ENCODE measurements around the gene SCMH1.

Gene SCMH1

GRCh38 chr1:41241749-41242341 is at the start of gene SCMH1:
Gene SCMH1 (minus strand): TSS chr1:41242306. CDS start chr1:41186133, 56,173 bp downstream.
- H3K27ac ChIP-seq, result peak within 1 kb of the TSS; percentile 65
- no peak for DNase-seq (ENCODE audit: low read depth, low spot score)

- DNase-seq (ENCODE audit: low read depth, low spot score), result no peak
- H3K27ac ChIP-seq, result no peak overlapping the region
These were observed 49.1 kb upstream of the SCMH1 start for GRCh38 chr1:41291195-41291594.

GRCh38 chr1:41289196-41289595 is 47.1 kb upstream of the SCMH1 start:
- no peak for DNase-seq (ENCODE audit: low read depth, low spot score)
- no peak overlapping the region for H3K27ac ChIP-seq

DNA sequence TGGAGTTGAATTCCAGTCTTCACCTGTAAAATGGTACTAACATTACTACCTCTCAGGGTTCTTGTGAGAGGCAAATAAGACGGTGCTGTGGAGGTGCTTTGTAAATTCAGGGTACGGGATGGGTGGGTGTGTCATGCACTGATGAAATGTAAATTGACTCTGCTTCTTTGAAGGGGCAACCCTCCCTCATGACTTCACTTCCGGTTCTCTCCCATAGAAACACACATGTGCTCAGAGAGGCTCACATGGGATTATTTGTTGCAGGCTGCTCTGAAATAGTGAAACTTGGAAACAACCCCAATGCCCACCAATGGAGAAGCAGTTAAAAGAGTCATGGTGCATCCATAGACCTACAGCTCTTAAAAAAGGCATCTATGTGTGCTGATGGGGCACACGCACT is 44.9 kb upstream of the SCMH1 start:
- no peak for DNase-seq (ENCODE audit: low read depth, low spot score)
- H3K27ac ChIP-seq, result no peak overlapping the region

- no peak overlapping the region for H3K27ac ChIP-seq
- no peak for DNase-seq (ENCODE audit: low read depth, low spot score)
These were observed 44.4 kb upstream of the SCMH1 start for GRCh38 chr1:41286486-41286885.

DNA sequence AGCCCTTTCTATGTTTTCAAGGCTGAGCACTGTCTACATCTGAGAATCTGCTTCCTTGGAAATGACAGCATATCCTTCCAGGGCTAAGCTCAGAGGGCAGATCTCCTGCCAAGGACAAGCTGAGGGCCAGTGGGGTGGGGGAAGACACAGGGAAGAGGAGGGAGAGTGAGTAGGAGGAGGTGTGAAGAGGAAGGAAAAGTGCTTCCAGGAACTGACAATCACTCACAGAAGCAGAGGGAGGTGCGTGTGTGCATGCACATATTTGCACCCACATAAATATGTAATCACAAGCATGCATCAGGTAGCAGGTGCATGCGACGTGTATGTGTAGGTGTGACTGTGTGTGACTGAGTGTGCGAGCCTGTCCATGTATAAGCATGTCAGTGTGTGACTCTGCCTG is 43.7 kb upstream of the SCMH1 start:
- DNase-seq (ENCODE audit: low read depth, low spot score), result no peak
- no peak overlapping the region for H3K27ac ChIP-seq

DNA sequence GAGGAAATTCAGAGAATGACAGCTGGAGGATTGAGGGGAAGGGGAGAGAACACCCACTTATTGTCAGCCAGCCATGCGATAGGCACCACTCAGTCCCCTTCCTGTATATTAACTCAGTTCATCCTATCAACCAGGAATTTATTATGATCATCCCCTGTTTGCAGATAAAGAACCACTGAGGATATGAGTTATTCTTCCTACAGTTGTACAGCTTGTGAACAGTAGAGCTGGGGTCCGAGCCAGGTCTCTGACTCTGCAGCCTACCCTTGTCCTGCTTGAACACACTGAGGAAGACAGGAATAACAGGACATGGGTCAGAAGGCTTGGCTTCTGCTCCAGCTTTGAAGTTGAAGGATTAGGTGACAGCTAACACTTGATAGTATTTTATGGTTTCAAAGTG is 42.0 kb upstream of the SCMH1 start:
- H3K27ac ChIP-seq, result no peak overlapping the region
- DNase-seq (ENCODE audit: low read depth, low spot score), result no peak

- H3K27ac ChIP-seq, result no peak overlapping the region
- DNase-seq (ENCODE audit: low read depth, low spot score), result no peak
These were observed 40.7 kb upstream of the SCMH1 start for GRCh38 chr1:41282679-41283317.

GRCh38 chr1:41281334-41281733 is 39.2 kb upstream of the SCMH1 start:
- no peak overlapping the region for H3K27ac ChIP-seq
- DNase-seq (ENCODE audit: low read depth, low spot score), result no peak

DNA sequence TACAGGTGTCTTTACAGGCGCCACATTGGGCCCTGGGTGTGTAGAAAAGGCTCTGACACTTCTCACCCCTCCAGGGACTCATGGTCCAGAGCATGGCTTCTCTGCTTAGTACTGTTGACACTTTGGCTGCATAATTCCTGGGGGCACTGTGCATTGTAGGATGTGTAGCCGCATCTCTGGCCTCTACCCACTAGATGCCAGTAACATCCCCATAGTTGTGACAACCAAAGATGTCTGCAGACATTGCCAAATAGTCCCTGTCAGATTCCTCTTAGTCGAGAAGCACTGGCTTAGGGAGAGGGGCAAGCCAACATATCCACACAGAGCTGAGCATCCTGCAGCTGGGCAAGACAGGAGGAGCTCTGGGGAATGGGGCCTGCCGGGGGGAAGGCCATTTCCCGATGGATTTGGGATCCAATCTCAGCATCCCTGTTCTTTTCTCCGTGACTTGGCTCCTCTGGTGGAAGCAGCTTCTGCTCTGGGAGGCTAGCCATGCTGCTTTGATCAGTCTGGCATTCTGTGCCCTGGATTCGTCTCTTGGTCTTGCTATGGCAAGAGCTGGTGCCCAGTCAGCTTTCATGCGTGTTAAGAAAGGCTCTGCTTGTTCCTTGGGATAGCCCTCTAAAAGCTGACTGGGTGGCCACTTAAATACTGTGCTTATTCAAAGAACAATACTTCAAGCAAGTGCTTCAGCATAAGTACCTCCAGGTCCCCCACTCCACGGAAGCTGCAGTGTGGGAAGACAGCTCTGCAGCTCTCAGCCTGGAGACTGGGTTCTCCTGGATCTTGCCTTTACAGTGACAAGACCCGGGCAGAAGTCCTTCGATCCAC is 38.3 kb upstream of the SCMH1 start:
- H3K27ac ChIP-seq, result no peak overlapping the region
- DNase-seq (ENCODE audit: low read depth, low spot score), result no peak

DNA sequence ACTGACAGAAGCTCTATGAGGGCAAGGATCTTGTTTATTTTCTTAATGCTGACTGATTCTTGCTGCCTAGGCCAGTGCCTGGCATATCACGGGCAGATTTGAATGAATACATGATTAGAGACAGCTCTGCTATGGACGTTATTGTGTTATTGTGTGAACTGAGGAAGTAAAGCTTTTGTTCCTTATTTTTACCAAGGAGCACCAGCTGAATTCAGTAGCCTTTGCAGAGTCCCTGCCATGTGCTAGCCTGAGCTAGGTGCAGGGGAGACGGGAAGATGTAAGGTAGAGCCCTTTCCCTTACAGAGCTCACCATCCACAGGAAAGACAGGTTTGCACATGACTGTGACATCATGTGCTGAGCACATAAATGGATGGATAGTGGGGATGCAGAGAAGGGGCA is 36.0 kb upstream of the SCMH1 start:
- no peak overlapping the region for H3K27ac ChIP-seq
- no peak for DNase-seq (ENCODE audit: low read depth, low spot score)

GRCh38 chr1:41277371-41277975 is 35.4 kb upstream of the SCMH1 start:
- H3K27ac ChIP-seq, result no peak overlapping the region
- DNase-seq (ENCODE audit: low read depth, low spot score), result no peak

DNA sequence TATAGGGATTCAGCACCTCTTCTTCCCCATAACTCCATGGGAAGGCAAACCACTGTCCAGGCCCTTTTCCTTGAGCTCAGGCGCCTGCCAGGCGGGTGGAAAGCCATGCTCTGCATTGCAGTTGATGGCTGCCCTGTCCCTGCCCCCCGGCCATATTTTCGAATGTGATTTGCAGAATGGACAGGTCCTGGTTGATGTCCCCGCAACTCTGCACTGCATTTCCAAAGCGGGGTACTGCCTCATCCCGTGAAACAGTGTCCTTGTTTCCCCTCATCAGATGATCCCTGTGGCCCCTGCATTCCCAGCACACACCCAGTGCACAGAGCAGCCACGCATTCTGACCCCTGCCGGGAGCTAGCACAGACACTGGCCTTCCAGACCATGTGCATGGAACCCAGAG is 33.7 kb upstream of the SCMH1 start:
- no peak overlapping the region for H3K27ac ChIP-seq
- no peak for DNase-seq (ENCODE audit: low read depth, low spot score)

DNA sequence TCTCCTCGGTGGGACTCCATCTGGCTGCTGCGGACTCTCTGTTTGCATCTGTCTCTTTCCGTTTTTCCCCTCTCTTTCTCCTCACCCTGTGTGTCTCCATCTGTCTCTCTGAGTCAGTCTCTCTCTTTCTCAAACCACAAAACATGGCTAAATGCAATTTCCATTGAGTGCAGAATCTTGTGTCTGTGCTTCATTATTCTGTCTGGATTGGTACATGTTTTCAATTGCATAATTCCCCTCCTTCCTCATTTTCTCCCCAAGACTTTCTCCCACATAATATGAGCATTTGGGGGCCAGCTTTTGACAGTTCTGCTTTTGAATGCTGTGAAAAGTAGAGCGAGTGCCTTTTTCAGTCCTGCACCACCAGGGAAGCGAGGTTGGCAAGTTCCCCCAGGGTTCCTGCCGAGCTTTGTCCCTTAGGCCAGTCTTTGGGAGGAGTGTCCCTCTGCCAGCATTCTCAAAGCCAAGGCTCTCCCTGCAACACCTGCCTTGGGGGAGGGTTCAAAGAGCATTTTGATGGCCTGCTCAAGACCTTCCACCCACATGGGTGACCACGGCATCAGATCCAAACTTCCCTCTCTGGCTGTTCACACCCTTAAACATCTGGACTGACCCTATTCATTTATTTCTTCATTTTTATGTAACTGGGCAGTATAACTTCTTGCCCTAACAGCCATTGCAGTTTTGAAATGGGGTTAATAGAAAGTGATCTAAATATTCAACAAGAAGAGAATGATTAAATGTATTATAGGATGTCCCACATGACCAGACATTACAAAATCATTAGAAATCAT is 32.8 kb upstream of the SCMH1 start:
- DNase-seq (ENCODE audit: low read depth, low spot score), result no peak
- H3K27ac ChIP-seq, result no peak overlapping the region

DNA sequence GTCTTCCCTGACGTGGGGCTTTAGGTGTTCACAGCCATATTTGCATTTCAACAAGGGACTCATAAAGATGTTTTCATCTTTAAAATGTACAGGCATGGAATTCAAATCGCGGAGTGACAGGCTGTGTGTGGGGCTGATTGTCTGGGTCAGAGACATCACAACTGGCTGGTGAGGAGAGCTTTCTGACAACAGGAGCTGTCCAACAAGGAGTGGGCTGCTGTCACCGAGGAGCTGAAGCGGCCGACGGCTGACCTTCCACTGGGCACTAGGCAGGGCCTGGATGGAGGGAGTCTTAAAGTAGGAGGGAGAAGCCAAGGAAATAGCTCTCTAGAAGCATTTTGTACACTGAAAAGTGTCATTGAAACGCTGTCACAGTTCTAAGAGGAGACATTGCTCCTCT is 30.5 kb upstream of the SCMH1 start:
- DNase-seq (ENCODE audit: low read depth, low spot score), result no peak
- H3K27ac ChIP-seq, result no peak overlapping the region

DNA sequence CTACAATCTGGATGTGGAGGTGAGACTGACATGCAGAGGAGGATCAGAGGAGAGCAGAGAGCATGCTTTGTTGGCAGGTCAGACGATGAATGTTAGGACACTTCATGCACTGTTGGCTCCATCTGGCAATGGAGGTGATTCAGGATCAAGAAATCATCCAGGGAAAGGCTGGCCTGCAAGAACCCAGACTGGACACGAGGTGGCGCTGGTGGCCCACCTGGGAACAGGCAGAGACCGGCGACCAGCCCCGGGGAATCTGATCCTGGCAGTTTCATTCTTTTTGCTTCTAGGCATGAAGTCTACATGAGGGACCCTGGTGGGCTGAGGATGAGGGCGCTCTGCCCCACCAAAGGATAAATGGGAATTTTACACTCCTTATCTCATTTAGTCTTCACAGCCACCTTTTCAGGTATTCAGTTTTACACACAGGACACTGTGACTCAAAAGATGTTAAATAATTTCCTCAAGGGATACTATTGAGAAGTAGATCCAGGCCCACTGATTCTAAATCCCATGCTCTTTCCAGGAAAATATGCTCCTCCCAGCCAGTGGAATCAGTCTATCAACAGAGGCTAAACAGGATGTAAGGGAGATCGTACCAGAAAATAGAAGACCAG is 26.2 kb upstream of the SCMH1 start:
- H3K27ac ChIP-seq, result no peak overlapping the region
- DNase-seq (ENCODE audit: low read depth, low spot score), result no peak

GRCh38 chr1:41261926-41262618 is 20.0 kb upstream of the SCMH1 start:
- H3K27ac ChIP-seq, result no peak overlapping the region
- no peak for DNase-seq (ENCODE audit: low read depth, low spot score)

- DNase-seq (ENCODE audit: low read depth, low spot score), result no peak
- no peak overlapping the region for H3K27ac ChIP-seq
These were observed 18.7 kb upstream of the SCMH1 start for GRCh38 chr1:41260768-41261167.

DNA sequence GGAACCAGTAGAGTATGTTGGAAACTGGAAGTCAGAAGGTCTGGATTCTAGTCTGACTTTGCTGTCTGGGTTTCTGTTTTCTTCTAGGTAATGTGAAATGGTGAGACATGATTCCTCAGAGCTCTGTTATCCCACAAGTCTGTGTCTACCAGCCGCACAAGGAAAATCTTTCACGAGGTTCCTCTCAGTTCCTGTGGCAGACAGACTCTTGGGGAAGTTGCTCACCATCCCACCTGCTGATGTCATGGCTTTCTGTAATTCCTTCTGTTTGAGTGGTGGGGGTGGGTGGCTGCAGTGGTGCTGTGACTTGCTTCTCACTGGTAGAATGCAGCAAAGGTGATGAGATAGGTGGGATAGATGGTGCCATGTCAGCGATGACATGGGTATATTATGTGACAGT is 17.1 kb upstream of the SCMH1 start:
- no peak for DNase-seq (ENCODE audit: low read depth, low spot score)
- no peak overlapping the region for H3K27ac ChIP-seq

All from epithelial cell of prostate (primary cell).